HG02884 (cell line): ENCODE data around the gene PARP12.
"Not testable (repeated sequence)": the region's sequence is repeated elsewhere in the genome, so short reads cannot be mapped to it uniquely, and the experiment has no call there.

ENCODE experiments used
- ATAC-seq: cut with Tn5 transposase; IDR thresholded peaks from one replicate; pipeline ENCODE4 v1.9.1; 2021; ENCODE audit warnings: mild to moderate bottlenecking, moderate library complexity; ENCODE audit not compliant: unreplicated experiment

The PARP12 gene, protein sequence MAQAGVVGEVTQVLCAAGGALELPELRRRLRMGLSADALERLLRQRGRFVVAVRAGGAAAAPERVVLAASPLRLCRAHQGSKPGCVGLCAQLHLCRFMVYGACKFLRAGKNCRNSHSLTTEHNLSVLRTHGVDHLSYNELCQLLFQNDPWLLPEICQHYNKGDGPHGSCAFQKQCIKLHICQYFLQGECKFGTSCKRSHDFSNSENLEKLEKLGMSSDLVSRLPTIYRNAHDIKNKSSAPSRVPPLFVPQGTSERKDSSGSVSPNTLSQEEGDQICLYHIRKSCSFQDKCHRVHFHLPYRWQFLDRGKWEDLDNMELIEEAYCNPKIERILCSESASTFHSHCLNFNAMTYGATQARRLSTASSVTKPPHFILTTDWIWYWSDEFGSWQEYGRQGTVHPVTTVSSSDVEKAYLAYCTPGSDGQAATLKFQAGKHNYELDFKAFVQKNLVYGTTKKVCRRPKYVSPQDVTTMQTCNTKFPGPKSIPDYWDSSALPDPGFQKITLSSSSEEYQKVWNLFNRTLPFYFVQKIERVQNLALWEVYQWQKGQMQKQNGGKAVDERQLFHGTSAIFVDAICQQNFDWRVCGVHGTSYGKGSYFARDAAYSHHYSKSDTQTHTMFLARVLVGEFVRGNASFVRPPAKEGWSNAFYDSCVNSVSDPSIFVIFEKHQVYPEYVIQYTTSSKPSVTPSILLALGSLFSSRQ

DNA sequence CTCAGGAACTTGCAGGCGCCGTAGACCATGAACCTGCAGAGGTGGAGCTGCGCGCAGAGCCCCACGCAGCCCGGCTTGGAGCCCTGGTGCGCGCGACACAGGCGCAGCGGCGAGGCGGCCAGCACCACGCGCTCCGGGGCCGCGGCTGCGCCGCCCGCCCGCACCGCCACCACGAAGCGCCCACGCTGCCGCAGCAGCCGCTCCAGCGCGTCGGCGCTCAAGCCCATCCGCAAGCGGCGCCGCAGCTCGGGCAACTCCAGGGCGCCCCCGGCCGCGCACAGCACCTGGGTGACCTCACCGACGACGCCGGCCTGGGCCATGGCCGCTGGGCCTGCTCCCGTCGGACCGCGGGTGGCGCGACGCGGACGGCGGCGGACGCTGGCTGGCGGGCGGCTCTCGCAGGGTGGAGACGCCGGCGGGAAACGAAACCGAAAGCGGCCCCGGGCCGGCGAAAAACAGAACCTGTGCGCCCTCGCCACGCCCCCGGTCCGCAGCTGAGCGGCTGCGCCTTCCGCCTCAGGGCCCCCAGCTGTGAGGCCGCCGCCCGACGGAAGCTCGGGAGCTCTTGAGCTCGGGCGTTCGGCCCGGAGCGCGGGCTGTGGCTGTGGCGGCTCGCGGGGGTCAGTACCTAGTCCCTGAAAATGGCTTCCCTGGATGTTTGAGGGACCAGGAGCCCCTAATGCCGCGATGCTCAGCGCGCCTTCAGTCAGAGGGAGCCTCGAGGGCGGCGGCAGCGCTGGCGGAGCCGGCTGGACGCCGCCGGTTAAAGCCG, at the start of gene PARP12:
PARP12 (minus strand) TSS at position 424 of the 772 bp plus-strand sequence; CDS start at position 320, 104 bp downstream.
- peak; percentile 90 for ATAC-seq

DNA sequence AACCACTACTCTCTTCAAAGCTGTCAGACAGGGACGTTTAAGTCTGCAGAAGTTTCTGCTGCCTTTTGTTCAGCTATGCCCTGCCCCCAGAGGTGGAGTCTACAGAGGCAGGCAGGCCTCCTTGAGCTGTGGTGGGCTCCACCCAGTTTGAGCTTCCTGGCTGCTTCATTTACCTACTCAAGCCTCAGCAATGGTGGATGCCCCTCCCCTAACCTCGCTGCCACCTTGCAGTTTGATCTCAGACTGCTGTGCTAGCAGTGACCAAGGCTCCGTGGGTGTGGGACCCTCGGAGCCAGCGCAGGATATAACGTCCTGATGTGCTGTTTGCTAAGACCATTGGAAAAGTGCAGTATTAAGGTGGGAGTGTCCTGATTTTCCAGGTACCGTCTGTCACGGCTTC, 46.0 kb upstream of the PARP12 start:
- ATAC-seq, result not testable (repeated sequence)

DNA sequence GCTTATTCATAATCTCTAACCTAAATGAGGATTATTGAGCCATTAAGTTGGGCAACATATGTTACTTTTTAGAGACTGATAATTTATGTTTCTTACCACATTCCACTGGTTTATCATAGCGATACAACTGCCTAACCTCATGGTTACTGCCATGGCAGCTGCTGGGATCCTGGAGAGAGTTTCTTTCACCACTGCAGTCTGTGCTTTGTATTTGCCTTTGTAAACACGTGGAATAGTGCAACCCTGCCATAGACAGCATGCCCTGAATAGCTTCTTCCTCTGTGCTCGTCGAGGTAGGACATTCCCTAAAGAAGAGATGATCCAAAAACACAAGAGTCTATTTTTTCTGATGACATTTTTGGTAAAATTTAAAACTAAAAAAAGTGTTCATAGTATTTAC, 33.7 kb upstream of the PARP12 start:
- no peak for ATAC-seq

DNA sequence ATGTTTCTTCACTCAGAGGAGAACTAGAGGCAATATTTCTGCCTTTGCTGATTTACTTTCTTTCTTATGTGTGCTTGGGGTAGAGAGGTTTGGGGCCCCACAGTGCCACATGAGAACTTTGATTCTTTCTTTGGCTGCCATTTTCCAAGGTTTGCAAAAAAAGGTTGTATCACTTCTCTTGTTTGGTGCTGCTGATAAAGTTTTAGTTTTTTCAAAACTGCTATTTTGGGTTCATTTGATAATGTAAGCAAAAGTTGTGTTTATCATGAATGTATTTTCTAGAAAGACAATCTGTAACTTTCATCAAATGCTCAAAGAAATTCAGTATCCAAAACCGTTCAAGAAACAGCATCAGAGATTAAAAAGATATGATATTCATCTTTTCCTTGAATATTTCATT, 30.6 kb upstream of the PARP12 start:
- no peak for ATAC-seq

DNA sequence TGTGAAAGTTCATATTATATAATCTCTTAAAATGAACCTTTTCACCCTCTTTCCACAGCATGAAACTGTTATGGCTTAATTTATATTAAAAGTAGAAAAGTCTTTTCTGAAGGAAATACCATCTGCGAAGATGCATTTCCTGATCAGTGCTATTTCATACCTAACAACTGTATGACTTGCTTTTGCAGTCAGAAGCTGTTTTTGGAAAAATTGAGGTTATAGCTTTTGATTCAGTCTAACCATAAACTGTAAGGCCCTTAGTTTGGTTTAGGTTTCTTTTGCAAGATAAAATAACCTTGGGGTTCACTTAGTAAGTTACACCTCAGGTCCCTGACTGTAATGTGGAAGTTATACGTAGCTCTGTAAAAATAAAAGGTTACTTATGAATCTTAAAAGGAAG, 22.7 kb upstream of the PARP12 start:
- ATAC-seq, result no peak

DNA sequence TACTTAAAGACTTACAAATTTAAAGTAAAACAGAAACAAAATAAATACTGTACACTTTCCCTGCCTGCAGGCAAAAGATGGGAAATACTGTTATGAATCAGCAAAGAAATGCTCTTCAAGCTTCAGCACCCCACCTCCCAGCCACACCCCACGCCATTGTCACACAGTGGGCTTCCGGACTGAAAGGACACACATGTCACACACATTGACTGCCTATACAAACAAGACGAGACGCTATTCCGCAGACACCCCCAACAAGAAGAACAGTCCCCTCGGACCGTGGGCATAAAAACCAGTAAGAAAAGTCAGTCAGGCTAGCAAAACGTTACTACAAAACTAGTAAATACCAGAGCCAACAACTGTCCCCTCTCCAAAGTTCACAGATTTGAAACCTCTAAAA, 22.2 kb upstream of the PARP12 start:
- ATAC-seq, result peak; percentile 98

DNA sequence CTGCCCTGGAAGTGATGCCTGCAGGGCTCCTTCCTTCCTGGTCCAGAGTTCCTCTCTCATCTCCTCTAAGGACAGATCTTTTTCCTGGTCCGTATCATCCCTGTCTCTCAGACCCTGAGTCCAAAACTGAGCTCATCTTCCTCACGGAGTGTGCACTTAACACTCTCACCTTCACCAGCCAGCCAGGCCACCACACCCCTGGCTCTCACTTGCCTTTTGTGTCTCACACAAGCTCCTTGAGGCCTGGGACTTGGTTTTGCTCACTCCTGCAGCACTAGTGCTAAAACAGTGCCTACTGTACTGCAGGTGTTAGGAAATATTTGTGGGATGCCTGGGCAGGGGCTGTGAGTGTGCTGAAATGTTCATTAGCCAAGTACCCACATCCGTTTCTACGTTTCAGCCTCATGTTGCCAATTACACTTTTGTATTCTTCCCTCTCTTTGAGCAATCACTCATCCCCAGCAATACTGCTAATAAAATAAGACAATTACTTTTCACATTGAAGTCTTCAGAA, 21.4 kb upstream of the PARP12 start:
- ATAC-seq, result no peak

DNA sequence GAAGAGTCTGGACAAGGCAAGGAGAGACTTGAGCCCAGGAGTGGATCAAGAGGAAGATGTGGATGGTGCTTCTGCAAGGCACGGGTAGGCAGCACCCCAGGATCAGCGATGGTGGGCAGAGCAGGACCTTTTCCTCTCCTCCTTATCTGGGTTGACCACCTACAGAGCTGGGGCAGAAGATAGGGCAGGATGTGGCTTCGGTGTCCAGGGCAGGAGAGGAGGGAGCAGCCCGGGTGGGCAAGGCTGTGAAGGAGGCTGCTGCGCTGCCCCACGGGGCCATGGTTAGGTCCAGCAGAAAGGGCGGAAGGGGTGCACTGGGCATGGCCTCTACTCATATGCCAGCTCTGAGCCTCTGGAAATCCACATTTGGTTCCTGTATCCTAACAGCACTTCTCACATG, 20.0 kb upstream of the PARP12 start:
- no peak for ATAC-seq

DNA sequence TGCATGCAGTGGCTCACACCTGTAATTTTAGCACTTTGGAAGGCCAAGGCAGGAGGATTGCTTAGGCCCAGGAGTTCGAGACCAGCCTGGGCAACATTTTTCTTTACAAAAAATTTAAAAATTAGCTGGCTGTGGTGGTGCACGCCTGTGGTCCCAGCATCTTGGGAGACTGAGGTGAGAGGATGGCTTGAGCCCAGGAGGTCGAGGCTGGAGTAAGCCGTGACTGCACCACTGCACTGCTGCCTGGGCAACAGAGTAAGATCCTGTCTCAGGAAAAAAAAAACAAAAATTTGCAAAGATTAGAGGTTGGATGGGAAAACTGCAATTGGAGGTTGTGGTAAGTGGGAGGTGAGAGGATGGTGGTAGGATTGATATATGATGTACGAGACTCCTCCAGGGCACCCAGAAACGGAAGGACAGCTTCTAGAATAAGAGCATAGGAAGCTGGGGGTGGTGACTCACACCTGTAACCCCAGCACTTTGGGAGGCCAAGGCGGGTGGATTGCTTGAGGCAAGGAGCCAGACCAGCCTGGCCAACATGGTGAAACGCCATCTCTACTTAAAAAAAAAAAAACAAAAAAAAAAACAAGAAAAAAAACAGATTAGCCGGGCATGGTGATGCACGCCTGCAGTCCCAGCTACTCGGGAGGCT, 19.1 kb upstream of the PARP12 start:
- ATAC-seq, result no peak

DNA sequence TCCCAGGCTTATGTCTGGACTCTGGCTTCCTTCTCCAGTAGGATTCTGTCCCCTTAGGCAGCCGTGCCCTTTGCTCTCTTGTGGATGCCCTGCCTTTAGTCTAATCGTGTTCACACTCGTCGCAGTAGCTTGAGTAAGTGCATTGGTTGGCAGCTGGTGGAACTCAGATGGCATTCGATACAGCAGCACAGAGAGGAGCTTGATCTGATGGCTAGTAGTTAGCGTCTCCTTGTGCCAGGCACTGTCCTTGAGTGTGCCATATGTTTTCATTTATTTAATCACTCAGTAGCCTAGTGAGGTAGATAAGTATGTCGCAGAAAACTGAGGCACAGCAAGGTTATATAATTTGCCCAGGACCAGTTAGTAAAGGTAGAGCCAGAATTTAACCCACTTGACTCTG, 18.2 kb upstream of the PARP12 start:
- ATAC-seq, result no peak

DNA sequence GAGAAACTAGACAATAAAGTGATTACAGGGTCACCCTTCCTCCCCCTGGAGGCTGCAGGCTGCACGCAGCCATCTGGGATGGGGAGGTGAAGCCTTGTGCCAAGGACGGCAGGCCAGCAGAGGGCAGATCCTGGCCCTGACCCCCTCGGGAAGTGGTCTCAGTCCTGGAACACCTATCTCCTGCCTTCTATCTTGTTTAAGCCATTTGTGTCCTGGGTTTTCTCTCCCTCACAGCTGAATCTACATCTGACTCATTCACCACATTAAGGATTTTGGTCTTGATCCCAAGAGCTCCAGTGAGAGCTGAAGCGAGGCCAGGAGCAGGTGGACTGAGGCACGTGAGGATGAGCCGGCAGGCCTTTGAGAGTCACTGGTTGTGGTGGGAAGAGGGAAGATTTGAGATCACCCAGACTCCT, 16.4 kb upstream of the PARP12 start:
- ATAC-seq, result no peak

DNA sequence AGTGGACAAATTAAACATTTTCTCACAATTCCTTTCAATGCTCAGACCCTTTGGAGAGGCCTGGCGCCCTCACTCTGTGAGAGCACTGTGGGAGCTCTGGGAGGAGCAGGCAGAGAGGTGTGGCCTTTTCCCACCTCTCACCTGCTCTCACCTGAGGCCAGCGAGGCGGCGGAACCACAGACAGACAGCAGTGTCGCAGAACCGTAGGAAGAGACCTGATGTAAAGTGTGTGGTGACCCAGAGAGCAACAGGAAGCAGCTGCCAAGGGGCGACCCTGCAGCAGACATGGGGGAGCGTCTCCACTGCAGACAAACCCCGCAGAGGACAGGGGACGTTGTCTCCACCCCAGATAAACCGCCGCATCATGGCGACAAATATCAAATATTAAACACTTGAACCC, 15.6 kb upstream of the PARP12 start:
- no peak for ATAC-seq

DNA sequence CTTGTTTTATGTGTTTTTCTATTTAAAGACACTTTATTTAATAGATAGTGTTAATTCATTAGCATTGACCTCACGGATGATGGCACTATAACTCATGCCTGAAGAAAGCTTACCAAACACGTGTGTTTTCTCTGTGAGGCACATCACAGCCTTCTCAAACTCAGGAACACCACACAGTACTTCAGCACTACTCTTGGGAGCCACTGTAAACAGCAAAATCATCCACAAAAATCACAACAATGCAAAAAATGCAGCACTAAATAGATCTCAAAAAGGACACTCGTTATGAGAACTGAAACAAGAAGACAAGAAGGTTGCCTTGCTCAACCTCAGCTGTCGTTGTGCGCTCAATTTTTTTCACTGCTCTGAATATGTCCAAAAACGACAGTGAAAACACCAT, 12.0 kb upstream of the PARP12 start:
- ATAC-seq, result no peak

DNA sequence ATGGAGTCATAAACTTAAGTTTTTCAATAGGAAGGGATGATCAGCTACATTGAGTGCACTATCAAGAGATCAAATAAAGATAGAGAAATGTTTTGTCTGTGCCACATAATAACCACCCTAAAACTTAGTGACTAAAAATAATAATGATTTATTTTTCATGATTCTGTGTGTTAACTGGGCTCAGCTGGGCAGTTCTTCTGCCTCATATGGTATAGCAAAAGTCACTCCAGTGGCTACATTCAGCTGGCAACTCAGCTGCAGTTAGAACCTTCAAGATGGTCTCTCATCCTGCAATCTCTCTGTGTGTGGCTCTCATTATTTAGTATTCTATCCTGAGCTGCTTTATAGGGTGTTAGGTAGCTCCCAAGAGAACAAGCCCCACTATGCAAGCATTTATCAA, 7.8 kb upstream of the PARP12 start:
- no peak for ATAC-seq

DNA sequence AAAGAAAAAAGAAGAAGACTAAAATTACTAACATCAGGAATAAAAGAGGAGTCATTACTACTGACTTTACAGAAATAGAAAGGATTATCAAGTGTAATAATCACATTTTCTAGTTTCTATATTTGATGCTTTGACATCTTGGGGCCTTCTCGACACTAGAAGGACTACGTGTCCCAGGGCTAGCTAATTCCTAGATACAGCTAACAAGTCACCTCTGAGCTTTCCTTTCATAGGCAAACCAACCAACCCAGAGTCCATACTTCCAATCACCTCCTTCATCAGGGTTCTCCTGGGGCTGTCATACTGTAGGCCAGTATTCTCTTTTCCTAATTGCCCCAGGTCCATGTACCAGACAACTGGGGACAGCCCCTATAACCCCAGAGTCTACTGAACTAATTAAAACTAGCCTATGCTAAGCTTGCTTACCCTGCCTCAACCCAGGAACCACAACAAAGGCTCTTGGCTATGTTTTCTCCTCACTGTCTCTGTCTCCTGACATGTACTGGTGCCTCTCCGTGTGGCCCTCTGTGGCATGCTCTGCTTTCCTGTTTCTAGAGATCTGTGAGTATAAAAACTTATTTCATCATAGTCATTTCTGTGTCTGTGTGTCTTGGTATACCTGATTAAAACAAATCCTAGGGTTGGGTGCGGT, 6.7 kb upstream of the PARP12 start:
- ATAC-seq, result no peak

DNA sequence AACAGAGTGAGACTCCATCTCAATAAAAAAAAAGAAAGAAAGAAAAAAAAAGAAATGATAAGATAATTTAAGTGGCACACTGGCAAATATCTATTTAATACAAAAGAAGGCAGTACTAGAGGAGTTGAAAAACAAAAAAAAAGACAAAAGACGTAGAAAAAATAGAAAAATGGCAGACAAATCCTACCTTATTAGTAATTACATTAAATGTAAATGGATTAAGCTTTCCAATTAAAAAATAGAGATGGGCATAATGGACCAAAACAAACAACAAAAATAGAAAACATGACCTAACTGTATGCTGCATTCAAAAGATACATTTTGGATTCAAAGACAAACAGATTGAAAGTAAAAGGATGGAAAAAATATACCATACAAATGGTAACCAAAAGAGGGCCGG, 5.3 kb upstream of the PARP12 start:
- ATAC-seq, result no peak

DNA sequence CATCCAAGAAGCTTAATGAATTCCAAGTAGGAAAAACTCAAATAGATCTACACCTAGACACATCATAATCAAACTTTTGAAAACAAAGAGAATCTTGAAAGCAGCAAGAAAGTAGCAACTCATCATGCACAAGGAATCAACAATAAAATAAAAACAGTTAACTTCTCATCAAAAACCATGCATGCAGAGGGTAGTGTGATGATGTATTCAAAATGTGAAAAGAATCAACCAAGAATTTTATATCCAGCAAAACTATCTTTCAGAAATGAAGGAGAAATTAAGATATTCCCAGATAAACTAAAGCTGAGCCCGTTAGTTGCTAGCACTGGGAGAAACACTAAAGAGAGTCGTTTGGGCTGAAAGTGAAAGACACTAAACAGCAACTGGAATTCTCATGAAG, 4.3 kb upstream of the PARP12 start:
- ATAC-seq, result no peak

DNA sequence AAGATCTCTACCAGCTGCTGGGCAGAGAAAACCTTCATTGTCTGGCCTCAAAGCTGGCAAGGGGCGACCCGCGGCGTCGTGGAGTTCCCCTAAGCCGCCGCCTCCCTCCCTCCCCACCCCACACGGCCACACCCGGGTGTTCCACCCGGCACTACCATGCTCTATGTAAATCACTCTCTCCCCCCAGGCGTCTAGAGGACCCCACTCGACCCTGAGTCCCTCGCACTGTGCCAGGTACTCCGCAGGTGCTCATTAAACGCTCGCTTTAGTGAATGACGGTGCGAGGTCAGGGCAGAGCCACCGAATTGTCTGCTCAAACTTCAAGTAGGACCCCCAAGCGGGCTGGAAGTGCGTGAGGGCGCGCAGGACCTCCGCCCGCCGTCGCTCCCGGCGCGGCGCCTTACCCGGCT, 628 bp downstream of the PARP12 start:
- peak; percentile 18 for ATAC-seq

DNA sequence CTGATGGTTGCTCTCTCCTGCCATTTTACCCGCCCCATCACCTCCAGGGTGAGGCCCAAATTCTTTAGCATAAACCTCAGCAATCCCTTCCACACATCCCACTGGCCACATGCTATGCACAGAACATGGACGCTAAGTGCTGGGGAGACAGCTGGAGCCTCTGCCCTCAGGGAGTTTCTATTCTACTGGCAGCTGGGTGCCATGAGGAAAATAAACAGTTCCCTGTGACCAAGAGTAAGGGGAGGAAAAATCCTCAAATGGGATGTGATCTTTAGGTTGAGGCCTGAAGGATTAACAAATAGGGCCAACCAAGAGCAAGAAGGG, 1.2 kb downstream of the PARP12 start:
- ATAC-seq, result no peak

DNA sequence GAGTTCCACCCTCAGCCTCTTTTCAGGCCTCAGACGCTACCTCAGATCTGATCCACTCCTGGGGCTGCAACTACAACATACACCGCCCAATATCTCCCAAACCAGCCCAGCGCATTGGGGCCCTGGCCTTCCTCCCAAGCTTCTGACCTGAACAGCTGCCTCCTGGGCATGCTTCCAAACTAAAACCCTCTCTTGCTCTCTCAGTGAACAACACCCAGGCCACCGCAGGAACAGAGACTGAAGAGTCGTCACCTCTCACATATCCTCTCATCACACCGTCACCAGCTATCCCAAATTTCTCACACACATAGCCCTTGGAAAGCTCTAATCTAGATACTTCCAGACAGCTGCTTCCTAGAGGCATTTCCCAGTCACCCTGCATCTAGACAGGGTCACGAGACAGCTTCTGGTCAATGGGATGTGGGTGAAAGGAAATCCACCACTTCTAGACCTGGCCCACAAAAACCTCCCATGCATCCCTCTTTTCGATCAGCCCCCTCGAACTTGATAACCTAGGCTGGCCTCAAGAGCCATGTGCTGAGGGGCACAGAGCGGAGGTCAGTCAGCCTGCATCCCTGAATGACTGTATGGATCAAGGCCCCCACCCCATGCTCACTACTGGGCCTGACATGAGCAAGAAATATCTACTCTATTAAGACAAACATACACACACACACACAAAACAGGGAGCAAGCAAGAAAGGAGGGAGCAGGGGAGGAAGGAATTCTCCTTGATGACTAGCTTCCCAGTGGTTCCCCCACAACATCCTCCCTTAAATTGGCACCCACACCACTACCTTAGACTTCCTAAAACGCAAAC, 1.8 kb downstream of the PARP12 start:
- ATAC-seq, result no peak
